Ascending aorta (tissue), 2 donors: ENCODE measurements around the gene HMCN2. TPM values are rescaled to one million over a fixed set of nuclear protein-coding genes. Genes with fewer than 3 reads are reported as not detected.

Source experiments
- DNase-seq, 2 donors: peaks; one replicate each; pipeline ENCODE4 v3.0.0-alpha.2; 2019; ENCODE audit warnings: low spot score in 2 of 2
- H3K27ac ChIP-seq, 2 donors: fragments of 200-600 bp; sonication (generic); one replicate each; pipeline ENCODE4 v1.5.1; 2016 to 2017; ENCODE audit warnings: mild to moderate bottlenecking in 1 of 2
- H3K27me3 ChIP-seq: fragments of 200-600 bp; sonication (generic); one replicate; pipeline ENCODE4 v1.5.1; 2017
- H3K36me3 ChIP-seq, 2 donors: fragments of 200-600 bp; sonication (generic); one replicate each; pipeline ENCODE4 v1.5.1; 2016
- H3K4me1 ChIP-seq, 2 donors: fragments of 200-600 bp; sonication (generic); one replicate each; pipeline ENCODE4 v1.5.1; 2016 to 2017; ENCODE audit warnings: mild to moderate bottlenecking in 1 of 2
- H3K4me3 ChIP-seq, 2 donors: fragments of 200-600 bp; sonication (generic); one replicate each; pipeline ENCODE4 v1.5.1; 2016 to 2017; ENCODE audit warnings: mild to moderate bottlenecking in 1 of 2
- H3K9me3 ChIP-seq, 2 donors: fragments of 200-600 bp; sonication (generic); one replicate each; pipeline ENCODE4 v1.5.1; 2016
- intact Hi-C: fragments of 100-400 bp; cut with DNase I; formaldehyde crosslinking; loops from one replicate; pipeline ENCODE4 v1.15.1; 2023
- total RNA-seq: library from RNA; depleted of rRNA; stranded (reverse); fragments of >200 nt; gene quantifications from one replicate; pipeline ENCODE4 v1.1.0, GENCODE V29; 2016
- TF ChIP-seq, protein P1 (sequence below), 3 experiments: fragments of 200-600 bp in 2 of 3; fragments of 450-650 bp in 1 of 3; sonication (generic) in 2 of 3; IDR thresholded peaks; one replicate each; pipeline ENCODE4 v1.5.1; 2016 to 2019; ENCODE audit warnings: antibody characterized with exemption in 3 of 3, mild to moderate bottlenecking in 1 of 3, moderate library complexity in 1 of 3

HMCN2 gene
- total RNA-seq, 1 donor from 2014 or later = 7.5 TPM

DNA sequence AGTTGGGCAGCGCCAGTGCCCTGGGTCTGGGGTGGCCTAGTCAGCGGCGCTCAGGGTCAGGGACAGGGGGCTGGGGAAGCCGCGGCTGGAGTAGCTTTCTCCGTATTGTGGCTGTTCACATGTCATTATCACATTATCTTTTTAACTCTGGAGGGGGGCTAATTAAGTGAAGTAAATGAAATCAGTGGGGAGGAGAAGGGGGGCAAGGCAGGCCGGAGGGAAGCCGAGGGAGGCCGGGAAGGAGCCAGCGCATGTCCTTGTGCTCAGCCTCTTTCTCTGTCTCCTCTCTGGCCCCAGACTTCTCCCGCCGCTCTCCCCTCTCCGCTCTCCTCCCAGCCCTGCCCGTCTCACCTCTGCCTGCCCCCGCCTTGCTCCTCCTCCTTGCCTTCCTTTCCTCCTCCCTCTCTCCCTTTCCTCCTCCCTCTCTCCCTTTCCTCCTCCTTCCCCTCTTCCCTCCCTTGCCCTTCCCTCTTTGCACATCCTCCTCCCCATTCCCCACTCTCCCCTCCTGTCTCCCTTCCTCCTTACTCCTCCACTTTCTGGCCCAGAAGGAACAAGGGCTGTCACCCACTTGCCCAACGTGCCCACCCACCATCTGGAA, 217.9 kb downstream of the HMCN2 start:
- intact Hi-C loops = no loop called here
- peaks cover 4 to 24% of the 10 kb centered on the region in 2 donors for H3K36me3 ChIP-seq
- H3K27me3 ChIP-seq = no peaks in the 10 kb centered on the region
- H3K4me1 ChIP-seq = no peaks in the 10 kb centered on the region
- no peak overlapping the region for H3K27ac ChIP-seq
- no peak for DNase-seq
- TF ChIP-seq, protein P1, sequence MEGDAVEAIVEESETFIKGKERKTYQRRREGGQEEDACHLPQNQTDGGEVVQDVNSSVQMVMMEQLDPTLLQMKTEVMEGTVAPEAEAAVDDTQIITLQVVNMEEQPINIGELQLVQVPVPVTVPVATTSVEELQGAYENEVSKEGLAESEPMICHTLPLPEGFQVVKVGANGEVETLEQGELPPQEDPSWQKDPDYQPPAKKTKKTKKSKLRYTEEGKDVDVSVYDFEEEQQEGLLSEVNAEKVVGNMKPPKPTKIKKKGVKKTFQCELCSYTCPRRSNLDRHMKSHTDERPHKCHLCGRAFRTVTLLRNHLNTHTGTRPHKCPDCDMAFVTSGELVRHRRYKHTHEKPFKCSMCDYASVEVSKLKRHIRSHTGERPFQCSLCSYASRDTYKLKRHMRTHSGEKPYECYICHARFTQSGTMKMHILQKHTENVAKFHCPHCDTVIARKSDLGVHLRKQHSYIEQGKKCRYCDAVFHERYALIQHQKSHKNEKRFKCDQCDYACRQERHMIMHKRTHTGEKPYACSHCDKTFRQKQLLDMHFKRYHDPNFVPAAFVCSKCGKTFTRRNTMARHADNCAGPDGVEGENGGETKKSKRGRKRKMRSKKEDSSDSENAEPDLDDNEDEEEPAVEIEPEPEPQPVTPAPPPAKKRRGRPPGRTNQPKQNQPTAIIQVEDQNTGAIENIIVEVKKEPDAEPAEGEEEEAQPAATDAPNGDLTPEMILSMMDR (IDR thresholded peaks at IDR 0.05) = no peak
- no peak overlapping the region for H3K4me3 ChIP-seq
- no peaks in the 10 kb centered on the region for H3K9me3 ChIP-seq

Other genes with a start within 250 kb of the HMCN2 start
- 87.2 TPM for gene FNBP1, start 222.6 kb upstream of the HMCN2 start, total RNA-seq
- gene GPR107, start 211.9 kb upstream of the HMCN2 start, total RNA-seq = 37.4 TPM
- gene NCS1, start 93.4 kb upstream of the HMCN2 start, total RNA-seq = 34.7 TPM
- 162 TPM for gene ASS1, start 179.2 kb downstream of the HMCN2 start, total RNA-seq